GM19468 (cell line): ENCODE results near the gene ZNF333.

ENCODE experiments used
- ATAC-seq: cut with Tn5 transposase; IDR thresholded peaks from one replicate; pipeline ENCODE4 v1.9.1; 2021; ENCODE audit warnings: mild to moderate bottlenecking, moderate library complexity, moderate number of reproducible peaks; ENCODE audit not compliant: unreplicated experiment; ENCODE audit errors: extremely low read depth

The ZNF333 gene

GRCh38 chr19:14694641-14695266 lies 4.9 kb downstream of the ZNF333 start:
- no peak for ATAC-seq

GRCh38 chr19:14695471-14695870 lies 5.6 kb downstream of the ZNF333 start:
- ATAC-seq = no peak

GRCh38 chr19:14699641-14700040 lies 9.8 kb downstream of the ZNF333 start:
- no peak for ATAC-seq

GRCh38 chr19:14700711-14701375 lies 11.0 kb downstream of the ZNF333 start:
- ATAC-seq = no peak

- no peak for ATAC-seq
Measured at GRCh38 chr19:14703833-14704232, 14.0 kb downstream of the ZNF333 start.

- ATAC-seq = no peak
Measured at GRCh38 chr19:14704450-14704849, 14.6 kb downstream of the ZNF333 start.

GRCh38 chr19:14715841-14716240 lies 26.0 kb downstream of the ZNF333 start:
- ATAC-seq = no peak

- no peak for ATAC-seq
Measured at GRCh38 chr19:14718522-14719116, 28.8 kb downstream of the ZNF333 start.

- no peak for ATAC-seq
Measured at GRCh38 chr19:14719162-14719561, 29.3 kb downstream of the ZNF333 start.

GRCh38 chr19:14722127-14722526 lies 32.3 kb downstream of the ZNF333 start:
- no peak for ATAC-seq

GRCh38 chr19:14728595-14728994 lies 38.7 kb downstream of the ZNF333 start:
- no peak for ATAC-seq

- ATAC-seq = no peak
Measured at GRCh38 chr19:14731200-14731599, 41.4 kb downstream of the ZNF333 start.

- ATAC-seq = no peak
Measured at GRCh38 chr19:14732510-14732909, 42.7 kb downstream of the ZNF333 start.

GRCh38 chr19:14733574-14733973 lies 43.7 kb downstream of the ZNF333 start:
- ATAC-seq = no peak

GRCh38 chr19:14735915-14736314 lies 46.1 kb downstream of the ZNF333 start:
- ATAC-seq = no peak

GRCh38 chr19:14746886-14747285 lies 57.0 kb downstream of the ZNF333 start:
- ATAC-seq = no peak

GRCh38 chr19:14748601-14749000 lies 58.8 kb downstream of the ZNF333 start:
- ATAC-seq = no peak

GRCh38 chr19:14758816-14759215 lies 69.0 kb downstream of the ZNF333 start:
- no peak for ATAC-seq

- no peak for ATAC-seq
Measured at GRCh38 chr19:14761607-14762006, 71.8 kb downstream of the ZNF333 start.

- ATAC-seq = no peak
Measured at GRCh38 chr19:14762111-14762510, 72.3 kb downstream of the ZNF333 start.

- no peak for ATAC-seq
Measured at GRCh38 chr19:14763497-14764145, 73.8 kb downstream of the ZNF333 start.
